Psoas muscle (tissue), 8 donors: Measurements from ENCODE around the gene MEST. TPM values are rescaled to one million over a fixed set of nuclear protein-coding genes. Genes with fewer than 3 reads are reported as not detected.

Experiments used
- ATAC-seq, 4 donors: fragments of 200-7000 bp; cut with Tn5 transposase; one replicate each; pipeline ENCODE4 v1.9.1; 2020; ENCODE audit warnings: moderate library complexity in 3 of 4, mild to moderate bottlenecking in 2 of 4
- DNase-seq, 2 donors: peaks; one replicate each; pipeline ENCODE4 v3.0.0-alpha.2; 2020
- H3K27ac ChIP-seq: fragments of 200-600 bp; one replicate; pipeline ENCODE4 v1.8.0; 2022
- H3K27me3 ChIP-seq, 3 donors: fragments of 200-600 bp in 1 of 3; one replicate each; pipeline versions ENCODE4 v1.6.1 to v1.8.0; 2013 to 2022; ENCODE audit warnings: low read length in 2 of 3, mild to moderate bottlenecking in 2 of 3, moderate library complexity in 1 of 3; ENCODE audit not compliant: insufficient read depth in 3 of 3
- H3K36me3 ChIP-seq, 2 donors: fragments of 200-600 bp in 1 of 2; one replicate each; pipeline versions ENCODE4 v1.6.1 to v1.8.0; 2013 to 2022; ENCODE audit warnings: low read depth in 1 of 2, mild to moderate bottlenecking in 1 of 2, moderate library complexity in 1 of 2; ENCODE audit not compliant: insufficient read depth in 1 of 2
- H3K4me1 ChIP-seq: fragments of 200-600 bp; one replicate; pipeline ENCODE4 v1.8.0; 2022
- H3K4me3 ChIP-seq: fragments of 200-600 bp; one replicate; pipeline ENCODE4 v1.8.0; 2022; ENCODE audit warnings: mild to moderate bottlenecking
- H3K9me3 ChIP-seq: fragments of 200-600 bp; one replicate; pipeline ENCODE4 v1.8.0; 2022
- CTCF ChIP-seq: fragments of 200-600 bp; IDR thresholded peaks from one replicate; pipeline ENCODE4 v1.8.0; 2022; ENCODE audit warnings: antibody characterized with exemption
- WGBS, 3 donors: extraction: QIAGEN DNeasy Blood & Tissue Kit; methylation state at CpG; one replicate each; pipeline versions ENCODE4 v1.1.6 to v1.1.7; 2013; 5-methylcytosine and 5-hydroxymethylcytosine counted together
- intact Hi-C, 2 donors: fragments of 100-400 bp; cut with DNase I; formaldehyde crosslinking; loops; one replicate each; pipeline versions ENCODE4 v1.11.0 to v1.14.2; 2022
- polyA plus RNA-seq, 3 donors: library from polyadenylated mRNA; stranded (reverse); fragments of 200-250 nt; gene quantifications; one replicate each; pipeline ENCODE4 v1.2.3, GENCODE V29; 2013
- total RNA-seq, 4 donors: library from RNA; stranded (reverse); fragmentation: NEBNext Ultra II Directional in 2 of 4; extraction: Animal tissue kit (Norgen Biotek cat#: 25700) in 2 of 4; gene quantifications; one replicate each; pipeline versions ENCODE4 v1.2.1 to v1.2.4, GENCODE V29; 2021 to 2023
- donor health status: healthy with polysubstance abuse.
- donor health status: DM: no; HTN: no; CAD: no; lungs with moderate emphysema.
- donor health status: Bipolar disorder and iron deficiency.
- donor health status: healthy.
- donor health status: DM: yes; HTN: yes; CAD: no.
- donor health status: DM: no; HTN: no; CAD: no.
- donor health status: DM: no; HTN: no; CAD: no.
- donor health status: DM: yes; HTN: yes; CAD: no.

The MEST gene
- total and polyA plus RNA-seq, 7 donors = 2.8 to 12.6 (median 5.2) TPM

GRCh38 chr7:130461272-130461671, 30.6 kb upstream of the MEST start:
- intact Hi-C loops = no loop called here
- WGBS, 3 donors = 24 to 81% (median 61%) methylated on average over 2 of the region's 2 CpGs

GRCh38 chr7:130463553-130464434, 28.1 kb upstream of the MEST start:
- TF ChIP-seq CTCF = no peak

More at GRCh38 chr7:130461272-130461671, 30.6 kb upstream of the MEST start:
- Histone ChIP-seq H3K27me3 (no peaks in the 10 kb centered on the region), H3K36me3 (no peaks in the 10 kb centered on the region), H3K4me1 (no peaks in the 10 kb centered on the region), H3K27ac (no peak overlapping the region), H3K4me3 (no peak overlapping the region), H3K9me3 (peaks cover 11% of the 10 kb centered on the region)
- DNase-seq = no peak
- no peak for ATAC-seq
- TF ChIP-seq CTCF = no peak

GRCh38 chr7:130468612-130469011, 23.3 kb upstream of the MEST start:
- intact Hi-C loops = no loop called here
- no peak overlapping the region for H3K4me3 ChIP-seq
- no peak for TF ChIP-seq CTCF

More at GRCh38 chr7:130463553-130464434, 28.1 kb upstream of the MEST start:
- H3K36me3 ChIP-seq = no peaks in the 10 kb centered on the region
- no peak overlapping the region for H3K27ac ChIP-seq
- DNase-seq (no peak), ATAC-seq (no peak)
- H3K4me3 ChIP-seq = no peak overlapping the region
- no peaks in the 10 kb centered on the region for H3K4me1 ChIP-seq
- WGBS, 3 donors = 73 to 80% (median 76%) methylated on average over 4 of the region's 4 CpGs
- intact Hi-C loops = no loop called here
- H3K9me3 ChIP-seq = peaks cover 11% of the 10 kb centered on the region
- no peaks in the 10 kb centered on the region for H3K27me3 ChIP-seq

GRCh38 chr7:130471974-130472373, 19.9 kb upstream of the MEST start:
- Histone ChIP-seq H3K36me3 (no peaks in the 10 kb centered on the region), H3K4me1 (no peaks in the 10 kb centered on the region), H3K9me3 (no peaks in the 10 kb centered on the region), H3K27ac (no peak overlapping the region), H3K27me3 (no peaks in the 10 kb centered on the region), H3K4me3 (no peak overlapping the region)
- intact Hi-C loops = no loop called here
- no peak for TF ChIP-seq CTCF
- ATAC-seq = no peak
- 85 to 87% (median 86%) methylated on average over 2 of the region's 2 CpGs for WGBS, 3 donors
- DNase-seq = no peak

More at GRCh38 chr7:130468612-130469011, 23.3 kb upstream of the MEST start:
- no peaks in the 10 kb centered on the region for H3K36me3 ChIP-seq
- 88 to 93% (median 90%) methylated on average over 1 of the region's 1 CpG for WGBS, 3 donors
- no peaks in the 10 kb centered on the region for H3K9me3 ChIP-seq
- no peaks in the 10 kb centered on the region for H3K27me3 ChIP-seq
- H3K27ac ChIP-seq = no peak overlapping the region
- H3K4me1 ChIP-seq = no peaks in the 10 kb centered on the region
- no peak for DNase-seq
- no peak for ATAC-seq
